SK-N-SH (cell line): ENCODE data around the gene TDRD12. TPM values are rescaled to one million over a fixed set of nuclear protein-coding genes. Genes with fewer than 3 reads are reported as not detected.

Source experiments
- CTCF ChIA-PET: fragments of 300-600, 350-600 bp; formaldehyde crosslinking; extraction: SDS; loops from one replicate; lab custom pipeline; 2021; lab: Yijun Ruan, JAX
- POLR2A ChIA-PET: fragments of 350-600 bp; sonication (Branson Sonifier 250); formaldehyde crosslinking; extraction: SDS; loops from one replicate; lab custom pipeline; 2020; ENCODE audit warnings: antibody characterized with exemption, inconsistent platforms; lab: Yijun Ruan, JAX
- DNase-seq: peaks from one replicate; pipeline ENCODE4 v3.0.0; 2012
- H2AFZ ChIP-seq: fragments of 200-600 bp; sonication (generic); 2 replicates; pipeline ENCODE4 v1.8.1; 2016; ENCODE audit warnings: antibody characterized with exemption, mild to moderate bottlenecking, low read depth
- H3F3A ChIP-seq: fragments of 200-600 bp; sonication (generic); replicated peaks from 2 replicates; pipeline ENCODE3; 2016; ENCODE audit warnings: antibody characterized with exemption, mild to moderate bottlenecking; ENCODE audit not compliant: insufficient read depth
- H3K27ac ChIP-seq, 2 experiments: fragments of 200-500 bp in 1 of 2; fragments of 200-600 bp in 1 of 2; sonication (Bioruptor generic) in 1 of 2; sonication (generic), shearing (Covaris generic) in 1 of 2; 2 replicates each; pipeline versions ENCODE4 v1.5.1 to v1.6.1; 2014 to 2016; ENCODE audit warnings: low read depth in 2 of 2, inconsistent platforms in 1 of 2, low read length in 1 of 2, mild to moderate bottlenecking in 1 of 2, mixed read lengths in 1 of 2
- H3K27me3 ChIP-seq: fragments of 200-600 bp; sonication (generic), shearing (Covaris generic); 2 replicates; pipeline ENCODE4 v1.6.1; 2016; ENCODE audit warnings: mixed run types; ENCODE audit not compliant: insufficient read depth
- H3K36me3 ChIP-seq, 2 experiments: fragments of 200-500 bp in 1 of 2; fragments of 200-600 bp in 1 of 2; sonication (Bioruptor generic) in 1 of 2; sonication (generic) in 1 of 2; replicated peaks in 1 of 2; 2 replicates each; pipeline versions ENCODE3 to v1.5.1; 2014 to 2016; ENCODE audit warnings: low read length in 1 of 2, mild to moderate bottlenecking in 1 of 2; ENCODE audit not compliant: insufficient read depth in 2 of 2, control insufficient read depth in 1 of 2
- H3K4me1 ChIP-seq, 2 experiments: fragments of 200-500 bp in 1 of 2; fragments of 200-600 bp in 1 of 2; sonication (Bioruptor generic) in 1 of 2; sonication (generic), shearing (Covaris generic) in 1 of 2; 2 replicates each; pipeline versions ENCODE4 v1.5.1 to v1.6.1; 2014 to 2016; ENCODE audit warnings: low read depth in 1 of 2, low read length in 1 of 2, mixed run types in 1 of 2; ENCODE audit not compliant: insufficient read depth in 2 of 2, control insufficient read depth in 1 of 2
- H3K4me2 ChIP-seq: fragments of 200-600 bp; sonication (generic), shearing (Covaris generic); 2 replicates; pipeline ENCODE4 v1.6.1; 2017; ENCODE audit warnings: mixed run types
- H3K4me3 ChIP-seq, 2 experiments: fragments of 200-500 bp in 1 of 2; fragments of 200-600 bp in 1 of 2; sonication (Bioruptor generic) in 1 of 2; sonication (generic), shearing (Covaris generic) in 1 of 2; 2 replicates each; pipeline versions ENCODE4 v1.5.1 to v1.8.1; 2014 to 2016; ENCODE audit warnings: low read depth in 2 of 2, inconsistent platforms in 1 of 2, low read length in 1 of 2, mild to moderate bottlenecking in 1 of 2, mixed read lengths in 1 of 2, moderate library complexity in 1 of 2
- H3K79me2 ChIP-seq: fragments of 200-600 bp; sonication (generic); 2 replicates; pipeline ENCODE4 v1.8.1; 2017; ENCODE audit warnings: mild to moderate bottlenecking; ENCODE audit not compliant: insufficient read depth
- H3K9ac ChIP-seq: fragments of 200-600 bp; sonication (generic); 2 replicates; pipeline ENCODE4 v1.6.1; 2017; ENCODE audit warnings: mixed run types
- H3K9me2 ChIP-seq: fragments of 200-600 bp; sonication (generic); 2 replicates; pipeline ENCODE4 v1.6.1; 2017; ENCODE audit warnings: mixed run types
- H3K9me3 ChIP-seq: fragments of 200-600 bp; sonication (generic); 2 replicates; pipeline ENCODE4 v1.6.1; 2017; ENCODE audit warnings: mixed run types, mild to moderate bottlenecking, moderate library complexity
- H4K20me1 ChIP-seq: fragments of 200-600 bp; sonication (generic); 2 replicates; pipeline ENCODE4 v1.6.1; 2017; ENCODE audit warnings: mild to moderate bottlenecking, mixed run types; ENCODE audit not compliant: insufficient read depth
- CHD2 ChIP-seq: fragments of 150-350 bp; IDR thresholded peaks from 2 replicates; pipeline ENCODE4 v1.6.1; 2018; ENCODE audit warnings: low read length; ENCODE audit not compliant: partially characterized antibody
- FOXM1 ChIP-seq: IDR thresholded peaks from 2 replicates; pipeline ENCODE4 v1.4.0; 2012; ENCODE audit warnings: low read depth, mild to moderate bottlenecking
- GABPA ChIP-seq: IDR thresholded peaks from 2 replicates; pipeline ENCODE4 v1.4.0; 2012; ENCODE audit warnings: low read depth, mild to moderate bottlenecking
- MAX ChIP-seq: IDR thresholded peaks from 2 replicates; pipeline ENCODE4 v1.4.0; 2012; ENCODE audit warnings: low read depth
- MXI1 ChIP-seq: IDR thresholded peaks from 2 replicates; pipeline ENCODE4 v1.6.1; 2012; ENCODE audit warnings: mild to moderate bottlenecking, low read depth, low read length, improper control_type of control experiment
- NFIC ChIP-seq: IDR thresholded peaks from 2 replicates; pipeline ENCODE4 v1.4.0; 2012; ENCODE audit warnings: borderline replicate concordance
- NRF1 ChIP-seq: IDR thresholded peaks from 2 replicates; pipeline ENCODE4 v1.6.1; 2012; ENCODE audit warnings: low read depth, mild to moderate bottlenecking, low read length
- RCOR1 ChIP-seq: fragments of 150-350 bp; IDR thresholded peaks from 2 replicates; pipeline ENCODE4 v1.6.1; 2017; ENCODE audit warnings: antibody characterized with exemption, low read length
- SMC3 ChIP-seq: IDR thresholded peaks from 2 replicates; pipeline ENCODE4 v1.6.1; 2012; ENCODE audit warnings: low read depth, low read length, improper control_type of control experiment
- TAF1 ChIP-seq: IDR thresholded peaks from 2 replicates; pipeline ENCODE4 v1.6.1; 2012; ENCODE audit warnings: low read depth, mild to moderate bottlenecking, low read length, moderate library complexity, borderline replicate concordance
- USF1 ChIP-seq: IDR thresholded peaks from 2 replicates; pipeline ENCODE4 v1.4.0; 2012; ENCODE audit warnings: low read depth, borderline replicate concordance
- YY1 ChIP-seq: IDR thresholded peaks from 2 replicates; pipeline ENCODE4 v1.4.0; 2012; ENCODE audit warnings: low read depth, mild to moderate bottlenecking
- WGBS: methylation state at CpG from one replicate; pipeline ENCODE4 v1.1.6; 2017; ENCODE audit warnings: low lambda C conversion rate; 5-methylcytosine and 5-hydroxymethylcytosine counted together
- polyA plus RNA-seq, 3 experiments: library from polyadenylated mRNA; depleted of rRNA; stranded (reverse); fragments of >200 nt; gene quantifications; 2 replicates each; pipeline ENCODE4 v1.2.3, GENCODE V29; 2012
- TF ChIP-seq, protein P1 (sequence below): IDR thresholded peaks from 2 replicates; pipeline ENCODE4 v1.6.1; 2012; ENCODE audit warnings: mild to moderate bottlenecking, low read depth, low read length, moderate library complexity
- TF ChIP-seq, protein P2 (sequence below): fragments of 150-350 bp; IDR thresholded peaks from 2 replicates; pipeline ENCODE4 v1.6.1; 2017; ENCODE audit warnings: antibody characterized with exemption, low read length, low read depth, borderline replicate concordance

Gene TDRD12
- polyA plus RNA-seq, 1 of the 3 experiments (the other 2 are of a cell fraction), result 0.05 TPM

- Histone ChIP-seq H3K9ac (no peak overlapping the region), H3K79me2 (no peaks in the 10 kb centered on the region), H3K27me3 (no peaks in the 10 kb centered on the region), H3K36me3 (no peaks in the 10 kb centered on the region), H3K4me2 (no peak overlapping the region), H2AFZ (no peak overlapping the region), H3K4me1 (peaks cover 0 to 5% of the 10 kb centered on the region in 2 experiments; a peak in 1 of 4 replicates), H3K9me2 (no peaks in the 10 kb centered on the region), H3F3A (no peaks in the 10 kb centered on the region), H4K20me1 (no peaks in the 10 kb centered on the region), H3K27ac (no peak overlapping the region)
- CTCF ChIA-PET, result no interaction called here
- no peak for DNase-seq
- POLR2A ChIA-PET, result no interaction called here
- WGBS, result 68% methylated on average over 9 of the region's 9 CpGs
- no peak for TF ChIP-seq YY1
- no peak for TF ChIP-seq CHD2
- TF ChIP-seq MAX, result no peak
- no peak for TF ChIP-seq SMC3
- no peak for TF ChIP-seq FOXM1
- no peak for TF ChIP-seq GABPA
- no peak for TF ChIP-seq TAF1
- no peak for TF ChIP-seq NRF1
- TF ChIP-seq, all 33 proteins: peak for 0
- H3K9me3 ChIP-seq, result no peaks in the 10 kb centered on the region
- no peak overlapping the region for H3K4me3 ChIP-seq
Observed at GRCh38 chr19:32810452-32810851, 90.9 kb downstream of the TDRD12 start.

GRCh38 chr19:32811151-32811550 is 91.6 kb downstream of the TDRD12 start:
- no peaks in the 10 kb centered on the region for H3K27me3 ChIP-seq
- POLR2A ChIA-PET, result no interaction called here
- H3K4me1 ChIP-seq, result peaks cover 0 to 5% of the 10 kb centered on the region in 2 experiments; a peak in 1 of 4 replicates
- H3K9ac ChIP-seq, result no peak overlapping the region
- no peak overlapping the region for H3K4me3 ChIP-seq
- H3K27ac ChIP-seq, result no peak overlapping the region
- H3K9me3 ChIP-seq, result no peaks in the 10 kb centered on the region
- H3K9me2 ChIP-seq, result no peaks in the 10 kb centered on the region
- no peaks in the 10 kb centered on the region for H3F3A ChIP-seq
- no peak overlapping the region for H2AFZ ChIP-seq
- H3K4me2 ChIP-seq, result no peak overlapping the region
- H3K36me3 ChIP-seq, result no peaks in the 10 kb centered on the region
- H3K79me2 ChIP-seq, result no peaks in the 10 kb centered on the region
- WGBS, result 73% methylated on average over 11 of the region's 11 CpGs
- DNase-seq, result no peak
- CTCF ChIA-PET, result no interaction called here
- TF ChIP-seq, protein P1, sequence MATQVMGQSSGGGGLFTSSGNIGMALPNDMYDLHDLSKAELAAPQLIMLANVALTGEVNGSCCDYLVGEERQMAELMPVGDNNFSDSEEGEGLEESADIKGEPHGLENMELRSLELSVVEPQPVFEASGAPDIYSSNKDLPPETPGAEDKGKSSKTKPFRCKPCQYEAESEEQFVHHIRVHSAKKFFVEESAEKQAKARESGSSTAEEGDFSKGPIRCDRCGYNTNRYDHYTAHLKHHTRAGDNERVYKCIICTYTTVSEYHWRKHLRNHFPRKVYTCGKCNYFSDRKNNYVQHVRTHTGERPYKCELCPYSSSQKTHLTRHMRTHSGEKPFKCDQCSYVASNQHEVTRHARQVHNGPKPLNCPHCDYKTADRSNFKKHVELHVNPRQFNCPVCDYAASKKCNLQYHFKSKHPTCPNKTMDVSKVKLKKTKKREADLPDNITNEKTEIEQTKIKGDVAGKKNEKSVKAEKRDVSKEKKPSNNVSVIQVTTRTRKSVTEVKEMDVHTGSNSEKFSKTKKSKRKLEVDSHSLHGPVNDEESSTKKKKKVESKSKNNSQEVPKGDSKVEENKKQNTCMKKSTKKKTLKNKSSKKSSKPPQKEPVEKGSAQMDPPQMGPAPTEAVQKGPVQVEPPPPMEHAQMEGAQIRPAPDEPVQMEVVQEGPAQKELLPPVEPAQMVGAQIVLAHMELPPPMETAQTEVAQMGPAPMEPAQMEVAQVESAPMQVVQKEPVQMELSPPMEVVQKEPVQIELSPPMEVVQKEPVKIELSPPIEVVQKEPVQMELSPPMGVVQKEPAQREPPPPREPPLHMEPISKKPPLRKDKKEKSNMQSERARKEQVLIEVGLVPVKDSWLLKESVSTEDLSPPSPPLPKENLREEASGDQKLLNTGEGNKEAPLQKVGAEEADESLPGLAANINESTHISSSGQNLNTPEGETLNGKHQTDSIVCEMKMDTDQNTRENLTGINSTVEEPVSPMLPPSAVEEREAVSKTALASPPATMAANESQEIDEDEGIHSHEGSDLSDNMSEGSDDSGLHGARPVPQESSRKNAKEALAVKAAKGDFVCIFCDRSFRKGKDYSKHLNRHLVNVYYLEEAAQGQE, result no peak
- TF ChIP-seq MXI1 (no peak), NFIC (no peak), CHD2 (no peak), RCOR1 (no peak), USF1 (no peak)
- TF ChIP-seq, protein P2, sequence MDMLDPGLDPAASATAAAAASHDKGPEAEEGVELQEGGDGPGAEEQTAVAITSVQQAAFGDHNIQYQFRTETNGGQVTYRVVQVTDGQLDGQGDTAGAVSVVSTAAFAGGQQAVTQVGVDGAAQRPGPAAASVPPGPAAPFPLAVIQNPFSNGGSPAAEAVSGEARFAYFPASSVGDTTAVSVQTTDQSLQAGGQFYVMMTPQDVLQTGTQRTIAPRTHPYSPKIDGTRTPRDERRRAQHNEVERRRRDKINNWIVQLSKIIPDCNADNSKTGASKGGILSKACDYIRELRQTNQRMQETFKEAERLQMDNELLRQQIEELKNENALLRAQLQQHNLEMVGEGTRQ, result no peak
- H4K20me1 ChIP-seq, result no peaks in the 10 kb centered on the region
